Ovary (tissue), 3 donors: ENCODE results near the gene ERF.

Source experiments
- CTCF ChIP-seq, 3 donors: fragments of 450-650 bp in 2 of 3; fragments of 200-600 bp in 1 of 3; IDR thresholded peaks; one replicate each; pipeline versions ENCODE4 v1.5.1 to v1.8.0; 2016 to 2022; ENCODE audit warnings: antibody characterized with exemption in 3 of 3, mild to moderate bottlenecking in 1 of 3
- POLR2A ChIP-seq: fragments of 450-650 bp; IDR thresholded peaks from one replicate; pipeline ENCODE4 v1.6.1; 2017; ENCODE audit warnings: antibody characterized with exemption, mild to moderate bottlenecking, moderate library complexity
- donor health status: DM: no; HTN: no; CAD: no.

DNA sequence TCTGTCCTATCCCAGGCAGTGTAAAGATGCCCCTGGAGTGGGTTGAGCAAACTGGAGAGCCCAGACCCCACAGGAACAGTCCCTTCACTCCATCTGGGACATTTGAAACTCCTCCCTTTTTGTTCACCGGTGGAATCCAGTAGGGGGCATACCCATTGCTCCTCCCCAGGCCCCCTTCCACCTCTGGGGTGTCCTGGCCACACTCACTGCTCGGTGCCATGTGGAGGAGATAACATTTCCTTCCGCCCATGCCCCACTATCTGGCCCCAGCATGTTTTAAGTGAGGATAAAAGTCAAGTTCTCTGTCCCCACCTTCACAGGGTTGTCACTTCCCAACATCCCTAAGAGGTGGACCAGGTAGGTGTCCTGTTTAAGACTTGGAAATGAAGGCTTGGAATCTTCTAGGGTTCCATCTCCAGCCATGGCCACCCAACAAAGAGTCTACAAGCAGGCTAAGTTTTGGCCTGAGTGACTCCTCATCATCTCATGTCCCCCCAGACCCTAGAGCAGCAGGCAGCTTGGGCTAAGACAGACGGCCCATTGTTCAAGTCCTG is 25.6 kb downstream of the ERF start:
- no peak for TF ChIP-seq CTCF (IDR thresholded peaks at IDR 0.05)
- no peak for TF ChIP-seq POLR2A
